Measurements from ENCODE around the gene SLX4IP.

- TF ChIP-seq CREB1 (IDR thresholded peaks at IDR 0.05; ENCODE audit: low read depth) (no peak), TAF1 (IDR thresholded peaks at IDR 0.05; ENCODE audit: low read depth) (no peak), REST (IDR thresholded peaks at IDR 0.05; ENCODE audit: low read depth) (no peak), EGR1 (IDR thresholded peaks at IDR 0.05) (no peak), EP300 (IDR thresholded peaks at IDR 0.05; ENCODE audit: borderline replicate concordance) (no peak), RAD21 (IDR thresholded peaks at IDR 0.05; ENCODE audit: low read depth) (no peak), CEBPB (IDR thresholded peaks at IDR 0.05) (no peak), FOXM1 (IDR thresholded peaks at IDR 0.05; ENCODE audit: borderline replicate concordance, low read depth) (no peak), MAX (IDR thresholded peaks at IDR 0.05) (no peak), USF1 (IDR thresholded peaks at IDR 0.05) (no peak), TEAD4 (IDR thresholded peaks at IDR 0.05) (no peak)
These were observed 27.4 kb downstream of the SLX4IP start for GRCh38 chr20:10462516-10462915.
